ENCODE measurements around the gene SPSB1.
A peak's percentile ranks its signal among the peaks of the same experiment; 100 is the strongest.

The SPSB1 gene

GRCh38 chr1:9279172-9279840 is 13.4 kb upstream of the SPSB1 start:
- no peak overlapping the region for H3K27ac ChIP-seq (ENCODE audit: low read length)
- H3F3A ChIP-seq (ENCODE audit: insufficient read depth, low read length) = peaks cover 24% of the 10 kb centered on the region; the same call in 1 of the 2 replicates
- no peaks in the 10 kb centered on the region for H3K36me3 ChIP-seq (replicated peaks; ENCODE audit: insufficient read depth, low read length)
- H3K9ac ChIP-seq (ENCODE audit: low read length) = no peak overlapping the region
- no peaks in the 10 kb centered on the region for H3K9me2 ChIP-seq (replicated peaks; ENCODE audit: insufficient read depth, low read length)
- TF ChIP-seq EZH2 (optimal IDR thresholded peaks at IDR 0.05; ENCODE audit: low read depth, low read length) (no peak), EZH2phosphoT487 (IDR thresholded peaks at IDR 0.05; ENCODE audit: low read length) (no peak), CTCF (IDR thresholded peaks at IDR 0.05; ENCODE audit: low read length) (no peak)
- H3K4me3 ChIP-seq (ENCODE audit: low read length) = no peak overlapping the region
- H4K20me1 ChIP-seq (ENCODE audit: insufficient read depth, low read length) = no peaks in the 10 kb centered on the region
- no peak for DNase-seq
- no peak overlapping the region for H3K4me2 ChIP-seq (ENCODE audit: low read depth, low read length)
- no peak overlapping the region for H2AFZ ChIP-seq (ENCODE audit: low read length)
- no peaks in the 10 kb centered on the region for H3K79me2 ChIP-seq (ENCODE audit: low read length)
- peaks cover 47% of the 10 kb centered on the region for H3K4me1 ChIP-seq (ENCODE audit: low read length)
- H3K9me3 ChIP-seq (replicated peaks; ENCODE audit: insufficient read depth, low read length) = no peaks in the 10 kb centered on the region
- H3K27me3 ChIP-seq (replicated peaks; ENCODE audit: insufficient read depth, low read length) = no peaks in the 10 kb centered on the region

- H3K36me3 ChIP-seq (replicated peaks; ENCODE audit: insufficient read depth, low read length) = no peaks in the 10 kb centered on the region
- H3K9me3 ChIP-seq (replicated peaks; ENCODE audit: insufficient read depth, low read length) = no peaks in the 10 kb centered on the region
- peak overlapping the region; percentile 34; the same call in 1 of the 2 replicates for H3K9ac ChIP-seq (ENCODE audit: low read length)
- TF ChIP-seq CTCF (IDR thresholded peaks at IDR 0.05; ENCODE audit: low read length) = no peak
- TF ChIP-seq EZH2phosphoT487 (IDR thresholded peaks at IDR 0.05; ENCODE audit: low read length) = no peak
- no peak for TF ChIP-seq EZH2 (optimal IDR thresholded peaks at IDR 0.05; ENCODE audit: low read depth, low read length)
- no peaks in the 10 kb centered on the region for H3K79me2 ChIP-seq (ENCODE audit: low read length)
- no peak overlapping the region for H3K4me3 ChIP-seq (ENCODE audit: low read length)
- H3K4me2 ChIP-seq (ENCODE audit: low read depth, low read length) = peak overlapping the region; percentile 65; the same call in 1 of the 2 replicates
- H3K9me2 ChIP-seq (replicated peaks; ENCODE audit: insufficient read depth, low read length) = no peaks in the 10 kb centered on the region
- peaks cover 24% of the 10 kb centered on the region; the same call in 1 of the 2 replicates for H3F3A ChIP-seq (ENCODE audit: insufficient read depth, low read length)
- no peak for DNase-seq
- H4K20me1 ChIP-seq (ENCODE audit: insufficient read depth, low read length) = no peaks in the 10 kb centered on the region
- peak overlapping the region; percentile 12; the same call in 1 of the 2 replicates for H2AFZ ChIP-seq (ENCODE audit: low read length)
- peaks cover 42% of the 10 kb centered on the region for H3K4me1 ChIP-seq (ENCODE audit: low read length)
- H3K27ac ChIP-seq (ENCODE audit: low read length) = peak overlapping the region; percentile 83
- no peaks in the 10 kb centered on the region for H3K27me3 ChIP-seq (replicated peaks; ENCODE audit: insufficient read depth, low read length)
Observed at GRCh38 chr1:9280015-9280860, 12.5 kb upstream of the SPSB1 start.

- peak overlapping the region; percentile 83 for H3K27ac ChIP-seq (ENCODE audit: low read length)
- H3K9me2 ChIP-seq (replicated peaks; ENCODE audit: insufficient read depth, low read length) = no peaks in the 10 kb centered on the region
- no peak overlapping the region for H3K4me3 ChIP-seq (ENCODE audit: low read length)
- DNase-seq = peak; percentile 85
- H3K27me3 ChIP-seq (replicated peaks; ENCODE audit: insufficient read depth, low read length) = no peaks in the 10 kb centered on the region
- peaks cover 35% of the 10 kb centered on the region for H3K4me1 ChIP-seq (ENCODE audit: low read length)
- peak overlapping the region; percentile 12; the same call in 1 of the 2 replicates for H2AFZ ChIP-seq (ENCODE audit: low read length)
- H4K20me1 ChIP-seq (ENCODE audit: insufficient read depth, low read length) = no peaks in the 10 kb centered on the region
- TF ChIP-seq EZH2phosphoT487 (IDR thresholded peaks at IDR 0.05; ENCODE audit: low read length) (no peak), CTCF (IDR thresholded peaks at IDR 0.05; ENCODE audit: low read length) (no peak), EZH2 (optimal IDR thresholded peaks at IDR 0.05; ENCODE audit: low read depth, low read length) (no peak)
- H3F3A ChIP-seq (ENCODE audit: insufficient read depth, low read length) = peaks cover 17% of the 10 kb centered on the region; the same call in 1 of the 2 replicates
- peak overlapping the region; percentile 65 for H3K4me2 ChIP-seq (ENCODE audit: low read depth, low read length)
- H3K36me3 ChIP-seq (replicated peaks; ENCODE audit: insufficient read depth, low read length) = no peaks in the 10 kb centered on the region
- peak overlapping the region; percentile 34; the same call in 1 of the 2 replicates for H3K9ac ChIP-seq (ENCODE audit: low read length)
- no peaks in the 10 kb centered on the region for H3K79me2 ChIP-seq (ENCODE audit: low read length)
- H3K9me3 ChIP-seq (replicated peaks; ENCODE audit: insufficient read depth, low read length) = no peaks in the 10 kb centered on the region
Observed at GRCh38 chr1:9281071-9281827, 11.4 kb upstream of the SPSB1 start.
